NCI-H2171 (cell line): Measurements from ENCODE around the gene ADAMTS18.
"Not testable (repeated sequence)": the region's sequence is repeated elsewhere in the genome, so short reads cannot be mapped to it uniquely, and the experiment has no call there.

Experiments
- DNase-seq: peaks from one replicate; lab custom pipeline; 2025; lab: John Stamatoyannopoulos, UW

The ADAMTS18 gene

DNA sequence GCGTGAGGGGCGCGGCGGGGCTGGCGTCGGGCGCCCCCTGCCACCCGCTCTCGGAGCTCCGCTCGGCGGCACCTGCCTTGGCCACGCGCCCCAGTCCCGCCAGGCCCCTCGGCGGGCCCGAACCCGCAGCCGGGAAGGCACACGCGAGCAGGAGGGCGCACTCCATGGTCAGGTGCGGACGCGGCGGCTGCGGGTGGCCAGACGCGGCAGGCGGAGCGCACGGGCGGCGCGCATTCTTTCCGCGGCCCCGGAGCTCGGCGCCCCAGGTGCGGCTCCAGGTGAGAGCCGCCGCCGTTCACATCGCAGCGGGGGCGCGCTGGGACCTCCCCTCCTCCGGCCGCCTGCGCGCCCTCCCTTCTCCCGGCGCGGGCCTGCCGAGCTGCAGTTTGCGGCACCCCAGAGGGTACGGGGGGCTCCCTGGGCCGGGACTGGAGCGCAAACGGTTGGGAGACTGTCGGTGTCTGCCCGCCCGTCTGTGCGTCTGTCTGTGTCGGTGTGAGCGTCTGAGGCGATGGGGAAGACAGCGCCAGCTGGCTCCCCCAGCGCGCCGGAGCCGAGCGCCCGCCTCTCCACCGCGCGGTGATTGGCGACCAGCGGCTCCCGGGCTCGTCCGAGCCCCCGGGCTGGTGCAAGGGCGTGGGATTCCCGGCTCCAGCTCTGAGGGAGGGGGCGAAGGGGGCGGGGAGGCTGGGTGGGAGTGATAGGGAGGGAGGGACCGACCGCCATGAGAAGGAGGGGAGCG is at the start of gene ADAMTS18:
ADAMTS18 (minus strand) TSS at position 505 of the 742 bp plus-strand sequence; CDS start at position 166, 339 bp downstream.
- no peak for DNase-seq

DNA sequence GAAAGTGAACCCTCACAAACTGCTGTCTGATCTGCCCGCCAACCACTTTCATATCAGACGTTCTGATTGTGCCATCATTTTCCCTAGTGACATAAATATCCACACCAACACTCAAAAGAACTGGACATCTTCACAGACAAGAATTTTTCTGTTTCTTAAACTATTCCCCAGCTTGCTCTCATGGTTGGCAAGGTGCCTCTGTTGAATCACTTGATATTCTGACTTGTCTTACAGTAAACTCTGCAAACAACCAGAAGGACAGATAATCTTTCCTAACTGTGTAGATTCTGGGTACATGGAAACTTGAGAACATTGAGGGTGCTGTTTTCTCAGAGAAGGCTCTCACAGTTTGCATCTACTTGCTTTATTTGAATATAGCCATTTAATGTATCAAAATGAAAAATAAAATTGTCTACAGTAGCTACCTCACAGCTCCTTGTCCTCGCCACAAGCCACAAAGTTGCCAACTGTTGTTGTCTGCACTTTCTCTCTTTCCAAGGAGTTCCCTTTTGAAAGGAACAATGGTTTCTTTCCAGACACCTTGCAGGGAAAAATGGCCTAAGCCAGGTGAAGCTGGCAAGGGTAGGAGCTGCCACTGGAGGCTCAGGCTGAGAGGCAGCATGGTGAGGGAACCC is 46.0 kb upstream of the ADAMTS18 start:
- DNase-seq = no peak

- DNase-seq = no peak
Observed at GRCh38 chr16:77472262-77472661, 37.4 kb upstream of the ADAMTS18 start.

DNA sequence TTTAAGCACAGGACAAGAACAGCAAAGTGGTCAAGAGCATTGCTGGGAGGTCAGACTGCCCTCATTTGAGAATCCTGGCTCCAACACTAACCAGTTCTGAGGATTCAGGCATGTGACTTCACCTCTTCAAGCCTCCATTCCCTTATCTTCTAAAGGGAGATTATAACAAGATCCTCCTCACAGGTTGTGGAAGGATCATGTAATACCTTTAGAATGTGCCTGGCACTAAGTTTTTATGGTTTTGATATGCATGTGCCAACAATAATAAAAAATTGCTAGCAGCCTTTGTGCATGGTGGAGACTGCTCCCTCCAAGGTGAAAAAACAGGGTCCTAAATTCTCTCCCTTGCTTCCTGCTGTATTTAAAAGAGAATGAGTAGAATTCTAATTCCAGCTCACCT is 36.0 kb upstream of the ADAMTS18 start:
- no peak for DNase-seq

GRCh38 chr16:77469634-77470033 is 34.8 kb upstream of the ADAMTS18 start:
- DNase-seq = no peak

- no peak for DNase-seq
Observed at GRCh38 chr16:77468831-77469230, 34.0 kb upstream of the ADAMTS18 start.

DNA sequence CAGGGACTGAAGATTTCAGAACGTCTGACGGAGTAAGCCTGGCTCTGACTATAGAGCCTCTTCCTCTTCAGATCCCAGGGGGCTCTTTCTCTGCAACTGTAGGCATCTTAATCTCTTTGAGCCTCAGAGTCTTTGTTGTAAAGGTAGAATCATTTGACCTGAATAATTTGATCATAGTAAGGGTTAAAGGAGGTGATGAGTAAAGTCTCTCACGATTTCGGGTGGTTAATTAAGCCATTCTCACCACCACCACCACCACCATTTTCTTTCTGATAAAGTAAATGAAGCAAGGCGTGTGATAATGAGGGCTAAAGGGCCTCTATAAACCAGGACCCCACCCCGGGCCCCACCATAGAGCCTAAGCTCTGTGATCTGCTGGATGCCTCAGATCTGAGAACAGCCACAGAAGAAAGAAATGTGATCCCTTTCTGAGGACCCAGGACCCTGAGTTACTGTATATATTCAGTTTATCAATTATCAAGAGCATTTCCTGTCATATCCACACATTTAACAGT is 33.0 kb upstream of the ADAMTS18 start:
- DNase-seq = no peak

- not testable (repeated sequence) for DNase-seq
Observed at GRCh38 chr16:77463659-77464058, 28.8 kb upstream of the ADAMTS18 start.

- DNase-seq = no peak
Observed at GRCh38 chr16:77462894-77463293, 28.1 kb upstream of the ADAMTS18 start.

- DNase-seq = no peak
Observed at GRCh38 chr16:77459534-77460254, 24.9 kb upstream of the ADAMTS18 start.

DNA sequence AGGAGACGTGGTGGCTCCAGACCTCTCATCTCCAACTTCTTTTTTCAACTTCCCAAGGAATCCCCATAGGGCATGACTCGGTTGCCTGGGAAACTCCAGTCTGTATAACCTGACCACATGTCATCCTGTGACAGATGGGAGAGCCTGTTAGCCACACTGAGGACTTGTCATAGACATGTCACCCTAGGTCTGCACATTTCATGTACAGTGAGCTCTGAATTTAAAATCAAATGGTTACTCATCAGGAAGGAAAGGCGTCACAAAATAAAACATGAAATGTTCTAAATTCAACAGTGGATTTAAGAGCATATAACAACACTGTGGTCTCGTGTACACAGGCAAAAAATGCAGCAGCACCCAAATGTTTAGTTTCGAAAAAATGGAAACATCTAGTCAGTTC is 22.2 kb upstream of the ADAMTS18 start:
- no peak for DNase-seq

DNA sequence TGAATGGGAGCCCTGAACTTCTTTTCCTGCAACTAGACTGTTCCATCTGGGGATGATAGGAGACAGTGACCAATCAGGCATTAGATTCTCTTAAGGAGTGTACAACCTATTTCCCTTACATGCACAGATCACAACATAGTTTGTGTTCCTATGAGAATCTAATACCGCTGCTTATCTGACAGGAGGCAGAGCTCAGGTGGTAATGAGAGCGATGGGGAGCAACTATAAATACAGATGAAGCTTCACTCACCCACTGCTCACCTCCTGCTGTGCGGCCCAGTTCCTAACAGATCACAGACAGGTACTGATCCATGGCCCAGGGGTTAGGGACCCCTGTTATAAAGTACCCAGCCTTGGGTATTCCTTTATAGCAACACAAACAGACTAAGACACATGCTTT is 17.4 kb upstream of the ADAMTS18 start:
- DNase-seq = no peak

DNA sequence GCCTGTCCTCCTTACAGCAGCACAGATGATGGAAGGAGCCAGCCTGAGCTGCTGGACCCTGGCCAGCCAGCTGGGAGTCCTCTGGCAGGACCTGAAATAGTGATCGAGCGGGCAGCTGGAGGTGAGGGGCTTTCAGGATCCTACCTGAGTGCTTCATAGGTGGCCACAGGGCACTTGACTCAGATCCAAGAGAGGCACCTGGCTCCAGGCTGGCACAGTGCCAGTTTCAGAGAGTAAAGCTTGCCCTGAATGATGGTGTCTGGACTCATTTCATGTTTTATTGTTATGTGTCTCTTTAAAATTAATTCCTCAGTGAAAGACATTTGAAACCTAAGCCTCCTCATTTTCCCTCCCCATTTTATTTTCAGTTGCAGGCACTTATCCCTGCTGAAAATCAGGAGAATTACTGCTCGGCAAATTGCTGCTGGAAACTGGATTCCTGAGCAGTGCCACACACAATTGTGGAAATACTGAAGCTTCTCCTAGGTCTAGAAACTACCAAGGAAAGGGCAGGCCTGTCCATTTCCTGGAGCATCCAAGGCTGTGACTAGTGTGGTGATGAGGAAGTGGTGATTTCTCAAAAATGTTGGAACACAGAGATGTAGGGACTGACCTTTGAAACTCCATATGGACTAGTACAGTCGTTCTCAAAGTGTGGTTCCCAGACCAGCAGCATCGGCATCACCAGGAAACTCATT is 16.1 kb upstream of the ADAMTS18 start:
- DNase-seq = peak; percentile 5

DNA sequence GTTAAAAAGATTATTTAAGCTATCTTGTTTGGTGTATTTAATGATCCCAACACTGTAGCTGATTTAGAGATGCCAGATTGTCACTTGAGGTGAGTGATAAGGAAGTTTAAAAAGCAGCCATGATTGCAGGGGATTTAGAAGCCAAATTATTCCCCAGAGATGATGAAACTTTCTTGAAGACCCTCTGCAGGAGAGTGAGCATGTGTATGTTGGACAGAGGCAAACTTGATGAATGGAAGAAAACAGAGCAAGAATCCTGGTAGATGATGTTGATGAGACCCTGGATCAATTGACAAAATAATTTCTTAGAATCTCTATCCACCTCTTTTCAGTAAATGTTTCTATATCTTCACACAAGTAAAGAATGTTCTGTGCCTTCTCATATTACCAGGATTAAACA is 14.4 kb upstream of the ADAMTS18 start:
- no peak for DNase-seq

GRCh38 chr16:77445324-77445723 is 10.5 kb upstream of the ADAMTS18 start:
- DNase-seq = no peak

DNA sequence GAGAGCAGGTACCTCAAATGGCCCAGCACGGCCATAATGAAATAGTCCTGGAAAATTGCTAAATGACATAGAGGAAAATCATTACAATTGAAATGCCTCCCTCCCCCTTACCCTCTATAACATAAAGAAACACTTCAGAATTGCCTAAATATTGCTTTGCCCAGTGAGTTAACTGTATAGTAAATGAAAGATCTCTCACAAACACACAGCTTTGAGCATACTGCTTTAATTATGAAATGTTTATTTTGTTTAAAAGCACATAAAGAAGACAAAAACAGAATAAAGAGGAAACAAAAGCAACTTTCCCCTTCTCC is 9.3 kb upstream of the ADAMTS18 start:
- no peak for DNase-seq

GRCh38 chr16:77443357-77444146 is 8.7 kb upstream of the ADAMTS18 start:
- DNase-seq = no peak

- no peak for DNase-seq
Observed at GRCh38 chr16:77442078-77442477, 7.2 kb upstream of the ADAMTS18 start.

- DNase-seq = no peak
Observed at GRCh38 chr16:77439106-77439505, 4.3 kb upstream of the ADAMTS18 start.

- DNase-seq = no peak
Observed at GRCh38 chr16:77437859-77438258, 3.0 kb upstream of the ADAMTS18 start.

GRCh38 chr16:77435272-77435820 is 512 bp upstream of the ADAMTS18 start:
- DNase-seq = no peak
